GM18517 (cell line): ENCODE data around the gene TRNT1.
A peak's percentile ranks its signal among the peaks of the same experiment; 100 is the strongest.

Source experiments
- ATAC-seq: cut with Tn5 transposase; IDR thresholded peaks from one replicate; pipeline ENCODE4 v1.9.1; 2021; ENCODE audit warnings: mild to moderate bottlenecking, moderate library complexity; ENCODE audit not compliant: unreplicated experiment

TRNT1 gene

GRCh38 chr3:3177861-3178497, 51.2 kb downstream of the TRNT1 start:
- ATAC-seq, result no peak

DNA sequence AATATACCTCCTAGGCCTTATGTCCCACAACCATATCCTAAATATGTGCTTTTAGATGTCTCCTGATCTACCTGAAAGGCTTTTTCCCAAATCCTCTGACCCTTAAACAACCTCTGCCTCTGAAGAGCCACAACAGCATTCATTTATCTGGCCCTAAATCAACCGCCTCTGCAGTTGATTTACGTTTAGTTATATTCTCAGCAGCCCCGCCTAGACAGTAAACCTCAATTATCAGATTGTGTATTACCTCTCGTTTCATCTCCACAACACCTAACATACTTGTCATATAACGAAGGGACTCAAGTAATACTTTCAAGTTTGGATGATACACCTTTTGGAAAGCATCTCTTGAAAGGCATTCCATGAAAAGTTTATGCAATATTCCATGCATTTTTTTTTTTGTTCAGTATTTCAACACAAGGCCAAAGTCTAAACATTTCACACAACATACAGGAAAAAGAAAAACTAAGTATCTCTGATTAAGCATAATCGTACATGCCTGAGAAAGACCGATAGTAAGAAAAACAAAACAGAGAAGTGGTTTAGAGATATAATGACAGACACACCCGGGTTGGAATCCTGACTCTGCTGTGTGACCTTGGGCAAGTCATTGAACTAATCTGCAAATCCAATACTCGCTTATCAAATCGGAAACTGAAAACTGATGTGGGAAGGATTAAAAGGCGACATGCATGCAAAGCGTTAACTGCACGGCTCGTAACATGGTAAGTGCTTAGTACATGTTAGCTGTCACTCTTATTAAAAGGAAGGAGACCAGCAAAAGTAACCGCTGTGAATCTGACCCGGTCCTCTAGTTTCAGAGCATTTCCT, 52.0 kb downstream of the TRNT1 start:
- ATAC-seq, result no peak

GRCh38 chr3:3179407-3180094, 52.8 kb downstream of the TRNT1 start, which contains the start of gene CRBN:
Gene CRBN (minus strand): TSS chr3:3179691. CDS start chr3:3179687, 4 bp downstream.
- ATAC-seq, result peak; percentile 98

DNA sequence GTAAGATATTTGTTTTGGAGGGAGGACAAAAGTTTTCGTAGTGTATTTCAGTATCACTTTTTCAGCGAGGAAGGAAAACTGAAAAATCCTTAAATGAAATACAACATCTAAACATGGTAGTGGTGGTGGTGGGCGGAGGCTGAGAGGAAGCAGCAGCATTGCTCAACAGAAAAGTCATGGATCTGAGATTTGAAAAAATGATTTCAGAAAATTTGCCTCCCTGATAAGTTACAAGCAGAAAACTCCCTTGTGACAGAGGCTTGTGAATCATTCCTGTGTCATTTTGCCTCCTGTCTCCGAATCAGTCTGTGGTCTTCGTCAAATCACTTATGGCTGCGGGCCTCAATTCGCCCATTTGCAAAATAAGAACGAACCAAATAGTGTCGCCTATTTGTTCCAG, 53.7 kb downstream of the TRNT1 start:
- ATAC-seq, result no peak

- ATAC-seq, result no peak
Observed at GRCh38 chr3:3184876-3185275, 58.1 kb downstream of the TRNT1 start.

DNA sequence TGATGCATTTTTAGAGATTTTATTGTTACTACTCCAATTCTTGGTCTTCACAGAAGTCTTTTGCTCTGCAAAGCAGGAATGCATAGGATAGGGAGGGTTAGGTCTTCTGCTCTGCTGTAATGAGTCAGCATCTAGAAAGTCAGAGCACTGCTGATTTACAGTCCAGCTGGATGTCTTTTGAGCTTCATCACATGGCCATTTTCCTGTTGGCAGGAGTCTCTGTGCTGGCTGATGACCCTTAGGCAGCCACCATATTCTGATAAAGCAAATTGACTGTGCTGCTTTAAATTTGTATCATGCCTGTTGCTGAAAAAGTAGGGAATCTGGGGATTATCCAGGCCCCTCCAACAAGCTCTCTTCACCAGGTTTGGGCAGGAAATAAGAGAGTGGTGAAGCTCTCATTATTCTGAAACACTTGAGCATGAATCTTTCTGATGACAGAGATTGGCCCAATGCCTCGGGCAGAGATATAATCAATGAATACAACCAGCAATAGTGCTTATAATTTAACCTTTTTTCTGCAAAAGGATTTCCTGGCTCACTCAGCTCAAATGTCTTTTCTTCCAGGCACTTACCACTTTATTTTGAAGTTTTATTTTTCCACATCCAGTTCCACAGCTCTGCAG, 62.5 kb downstream of the TRNT1 start:
- no peak for ATAC-seq

DNA sequence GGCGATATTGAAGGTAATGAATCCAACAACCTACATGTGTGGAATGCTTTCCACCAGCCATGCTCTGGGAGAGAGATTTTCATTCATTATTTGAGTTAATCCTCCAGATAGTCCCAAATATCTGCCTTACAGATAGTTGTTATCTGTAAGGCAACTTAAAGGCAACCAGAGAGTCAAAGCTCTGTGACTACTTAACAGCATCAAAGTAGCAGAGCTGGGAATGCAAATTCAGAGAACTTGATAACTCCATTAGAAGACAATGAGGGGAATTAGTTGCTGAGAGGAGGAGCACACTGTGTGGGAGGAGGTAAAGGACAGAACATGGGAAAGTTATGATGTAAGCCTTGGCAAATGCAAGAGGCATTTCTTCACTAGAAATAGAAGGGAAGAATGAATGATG, 63.2 kb downstream of the TRNT1 start:
- no peak for ATAC-seq

GRCh38 chr3:3191675-3192285, 65.0 kb downstream of the TRNT1 start:
- ATAC-seq, result no peak

DNA sequence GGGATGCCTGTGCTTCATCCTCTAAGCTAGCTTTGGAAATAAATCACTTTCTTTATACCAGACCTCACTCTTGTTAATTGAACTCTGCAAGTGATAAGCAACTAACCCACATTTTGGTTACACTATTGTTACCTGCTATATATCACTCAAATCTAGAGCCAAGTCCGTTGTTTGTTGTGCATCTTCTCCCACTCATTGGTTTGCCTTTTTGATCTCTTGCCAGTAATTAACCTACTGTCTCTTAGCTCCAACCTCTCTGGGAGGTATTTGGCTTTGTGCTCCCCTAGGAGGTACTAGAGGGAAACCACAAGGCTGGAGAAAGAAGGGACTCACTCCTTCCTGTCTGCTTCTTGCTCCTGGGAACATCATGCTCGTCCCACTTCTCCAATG, 65.5 kb downstream of the TRNT1 start:
- no peak for ATAC-seq

DNA sequence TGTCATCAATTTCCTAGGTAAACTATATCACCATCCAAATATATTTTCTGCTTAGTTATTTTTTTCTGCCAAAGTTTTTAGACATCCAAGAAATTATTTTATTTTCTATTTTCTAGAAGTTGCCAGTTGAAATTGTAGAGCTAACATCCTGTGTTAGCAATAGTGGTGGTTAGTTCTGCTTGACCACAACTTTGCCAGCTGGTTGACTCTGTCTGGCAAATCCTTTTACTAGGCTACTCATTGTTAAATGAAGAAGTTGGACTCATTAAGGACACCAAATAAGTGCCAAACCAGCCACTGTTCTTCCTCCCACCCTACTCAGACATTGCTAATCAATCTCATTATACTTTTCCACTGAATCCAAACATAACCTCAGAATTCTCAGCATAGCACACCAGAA, 68.1 kb downstream of the TRNT1 start:
- no peak for ATAC-seq

GRCh38 chr3:3196148-3196861, 69.6 kb downstream of the TRNT1 start:
- no peak for ATAC-seq
